Suprapubic skin (tissue), 3 donors: ENCODE measurements around the gene C16orf89.
"Not testable (repeated sequence)": the region's sequence is repeated elsewhere in the genome, so short reads cannot be mapped to it uniquely, and the experiment has no call there.

Source experiments
- EP300 ChIP-seq: sonication (generic); formaldehyde crosslinking; IDR thresholded peaks from one replicate; pipeline ENCODE4 v1.6.1; 2017; ENCODE audit warnings: antibody characterized with exemption
- POLR2A ChIP-seq, 2 donors: fragments of 450-650 bp; IDR thresholded peaks; one replicate each; pipeline ENCODE4 v1.6.1; 2017; ENCODE audit warnings: antibody characterized with exemption in 2 of 2, mild to moderate bottlenecking in 2 of 2, moderate library complexity in 2 of 2
- TF ChIP-seq, protein P1 (sequence below), 2 donors: fragments of 200-600 bp in 1 of 2; fragments of 450-650 bp in 1 of 2; sonication (generic) in 1 of 2; IDR thresholded peaks; one replicate each; pipeline ENCODE4 v1.5.1; 2016 to 2019; ENCODE audit warnings: antibody characterized with exemption in 2 of 2, mild to moderate bottlenecking in 1 of 2, moderate library complexity in 1 of 2

DNA sequence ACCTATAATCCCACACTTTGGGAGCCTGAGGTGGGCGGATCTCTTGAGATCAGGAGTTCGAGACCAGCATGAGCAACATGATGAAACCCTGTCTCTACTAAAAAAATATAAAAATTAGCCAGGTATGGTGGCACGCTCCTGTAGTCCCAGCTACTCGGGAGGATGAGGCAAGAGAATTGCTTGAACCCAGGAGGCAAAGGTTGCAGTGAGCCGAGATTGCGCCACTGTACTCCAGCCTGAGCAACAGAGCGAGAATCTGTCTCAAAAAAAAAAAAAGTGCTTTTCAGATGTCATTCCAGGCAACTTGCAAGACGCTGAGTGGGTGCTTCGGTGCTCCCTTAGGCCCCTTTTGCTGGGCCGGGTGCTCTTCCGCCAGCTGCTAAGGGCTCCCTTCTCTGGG lies 21.2 kb downstream of the C16orf89 start:
- TF ChIP-seq, protein P1, sequence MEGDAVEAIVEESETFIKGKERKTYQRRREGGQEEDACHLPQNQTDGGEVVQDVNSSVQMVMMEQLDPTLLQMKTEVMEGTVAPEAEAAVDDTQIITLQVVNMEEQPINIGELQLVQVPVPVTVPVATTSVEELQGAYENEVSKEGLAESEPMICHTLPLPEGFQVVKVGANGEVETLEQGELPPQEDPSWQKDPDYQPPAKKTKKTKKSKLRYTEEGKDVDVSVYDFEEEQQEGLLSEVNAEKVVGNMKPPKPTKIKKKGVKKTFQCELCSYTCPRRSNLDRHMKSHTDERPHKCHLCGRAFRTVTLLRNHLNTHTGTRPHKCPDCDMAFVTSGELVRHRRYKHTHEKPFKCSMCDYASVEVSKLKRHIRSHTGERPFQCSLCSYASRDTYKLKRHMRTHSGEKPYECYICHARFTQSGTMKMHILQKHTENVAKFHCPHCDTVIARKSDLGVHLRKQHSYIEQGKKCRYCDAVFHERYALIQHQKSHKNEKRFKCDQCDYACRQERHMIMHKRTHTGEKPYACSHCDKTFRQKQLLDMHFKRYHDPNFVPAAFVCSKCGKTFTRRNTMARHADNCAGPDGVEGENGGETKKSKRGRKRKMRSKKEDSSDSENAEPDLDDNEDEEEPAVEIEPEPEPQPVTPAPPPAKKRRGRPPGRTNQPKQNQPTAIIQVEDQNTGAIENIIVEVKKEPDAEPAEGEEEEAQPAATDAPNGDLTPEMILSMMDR (IDR thresholded peaks at IDR 0.05) = not testable (repeated sequence)
- TF ChIP-seq POLR2A (IDR thresholded peaks at IDR 0.05); EP300: not testable (repeated sequence)
